ENCODE data around the gene TMEM258.

GRCh38 chr11:61832754-61833153, 40.4 kb upstream of the TMEM258 start:
- TF ChIP-seq EZH2 (IDR thresholded peaks at IDR 0.05; ENCODE audit: insufficient read depth, poor library complexity, severe bottlenecking), result no peak
- no peak for TF ChIP-seq EZH2phosphoT487 (IDR thresholded peaks at IDR 0.05; ENCODE audit: insufficient read depth, low read depth)
